ENCODE data around the gene PTPN23. TPM values are rescaled to one million over a fixed set of nuclear protein-coding genes. Genes with fewer than 3 reads are reported as not detected.

The PTPN23 gene
- total and polyA plus RNA-seq, 9 of the 15 experiments (the other 6 are each of a cell fraction or from before 2014, with no cell fraction given): 0.41 to 58.7 (median 7.2) TPM

DNA sequence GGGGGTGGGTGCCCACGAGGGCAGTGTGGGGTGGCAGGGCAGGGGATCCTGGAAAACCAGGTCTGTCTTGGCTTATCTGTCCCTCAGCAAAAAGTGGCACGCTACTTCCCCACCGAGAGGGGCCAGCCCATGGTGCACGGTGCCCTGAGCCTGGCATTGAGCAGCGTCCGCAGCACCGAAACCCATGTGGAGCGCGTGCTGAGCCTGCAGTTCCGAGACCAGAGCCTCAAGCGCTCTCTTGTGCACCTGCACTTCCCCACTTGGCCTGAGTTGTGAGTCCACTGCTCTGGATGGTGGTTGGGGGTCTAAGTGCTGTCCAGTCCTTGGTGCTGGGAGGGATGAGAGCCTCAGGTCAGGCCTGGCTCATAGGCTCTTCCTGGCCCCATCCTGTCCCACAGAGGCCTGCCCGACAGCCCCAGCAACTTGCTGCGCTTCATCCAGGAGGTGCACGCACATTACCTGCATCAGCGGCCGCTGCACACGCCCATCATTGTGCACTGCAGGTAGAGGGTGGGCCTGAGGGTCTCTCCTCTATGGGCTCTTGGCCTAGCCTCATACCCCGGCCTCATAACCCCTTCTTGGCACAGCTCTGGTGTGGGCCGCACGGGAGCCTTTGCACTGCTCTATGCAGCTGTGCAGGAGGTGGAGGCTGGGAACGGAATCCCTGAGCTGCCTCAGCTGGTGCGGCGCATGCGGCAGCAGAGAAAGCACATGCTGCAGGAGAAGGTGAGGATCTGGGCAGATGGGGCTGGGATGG is 31.1 kb downstream of the PTPN23 start (continued):
- TF ChIP-seq ZNF12 (CRISPR knock-in tag; IDR thresholded peaks at IDR 0.05) (no peak), TSHZ1 (CRISPR knock-in tag; IDR thresholded peaks at IDR 0.05) (no peak), CTBP1 (IDR thresholded peaks at IDR 0.05; ENCODE audit: borderline replicate concordance) (no peak), DACH1 (IDR thresholded peaks at IDR 0.05; ENCODE audit: partially characterized antibody) (no peak), SP1 (CRISPR knock-in tag; IDR thresholded peaks at IDR 0.05) (no peak), PCBP1 (IDR thresholded peaks at IDR 0.05; ENCODE audit: low read depth, low read length, poor library complexity, severe bottlenecking) (no peak), RBM22 (IDR thresholded peaks at IDR 0.05; ENCODE audit: low read depth, low read length, poor library complexity, severe bottlenecking) (peak; percentile 90), IFI16 (CRISPR knock-in tag; IDR thresholded peaks at IDR 0.05) (no peak), CBFA2T2 (conservative IDR thresholded peaks at IDR 0.05) (no peak), CCNT2 (IDR thresholded peaks at IDR 0.05; ENCODE audit: borderline replicate concordance, extremely low read depth, insufficient read length, low read depth, low read length) (peak; percentile 14), ZNF124 (CRISPR knock-in tag; IDR thresholded peaks at IDR 0.05) (no peak), U2AF2 (optimal IDR thresholded peaks at IDR 0.05; ENCODE audit: low read depth, low read length) (no peak), NR2F6 (CRISPR knock-in tag; IDR thresholded peaks at IDR 0.05) (no peak), FOXJ3 (CRISPR knock-in tag; IDR thresholded peaks at IDR 0.05) (no peak), POLR2G (IDR thresholded peaks at IDR 0.05; ENCODE audit: low read depth, low read length) (peak; percentile 75), ZNF253 (CRISPR knock-in tag; conservative IDR thresholded peaks at IDR 0.05) (no peak), ZNF696 (CRISPR knock-in tag; conservative IDR thresholded peaks at IDR 0.05) (no peak), ZNF224 (CRISPR knock-in tag; IDR thresholded peaks at IDR 0.05) (no peak), POLR2A (conservative IDR thresholded peaks at IDR 0.05) (peak; percentile 14; the same call in 1 of the 2 replicates), THAP7 (CRISPR knock-in tag; IDR thresholded peaks at IDR 0.05) (no peak), CAMTA2 (CRISPR knock-in tag; conservative IDR thresholded peaks at IDR 0.05) (no peak), L3MBTL2 (IDR thresholded peaks at IDR 0.05) (no peak), TFAM (CRISPR knock-in tag; conservative IDR thresholded peaks at IDR 0.05) (no peak), MAX (CRISPR knock-in tag; IDR thresholded peaks at IDR 0.05) (peak; percentile 6; the same call in 1 of the 2 replicates), NFE2 (IDR thresholded peaks at IDR 0.05; ENCODE audit: low read depth) (no peak)
- TF ChIP-seq, protein P1, sequence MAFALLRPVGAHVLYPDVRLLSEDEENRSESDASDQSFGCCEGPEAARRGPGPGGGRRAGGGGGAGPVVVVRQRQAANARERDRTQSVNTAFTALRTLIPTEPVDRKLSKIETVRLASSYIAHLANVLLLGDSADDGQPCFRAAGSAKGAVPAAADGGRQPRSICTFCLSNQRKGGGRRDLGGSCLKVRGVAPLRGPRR (CRISPR knock-in tag; IDR thresholded peaks at IDR 0.05): no peak
